SK-N-SH (cell line): ENCODE measurements around the gene SCAPER. TPM values are rescaled to one million over a fixed set of nuclear protein-coding genes. Genes with fewer than 3 reads are reported as not detected.

Experiments used
- CTCF ChIA-PET: fragments of 300-600, 350-600 bp; formaldehyde crosslinking; extraction: SDS; loops from one replicate; lab custom pipeline; 2021; lab: Yijun Ruan, JAX
- POLR2A ChIA-PET: fragments of 350-600 bp; sonication (Branson Sonifier 250); formaldehyde crosslinking; extraction: SDS; loops from one replicate; lab custom pipeline; 2020; ENCODE audit warnings: antibody characterized with exemption, inconsistent platforms; lab: Yijun Ruan, JAX
- DNase-seq: peaks from one replicate; pipeline ENCODE4 v3.0.0; 2012
- H2AFZ ChIP-seq: fragments of 200-600 bp; sonication (generic); 2 replicates; pipeline ENCODE4 v1.8.1; 2016; ENCODE audit warnings: antibody characterized with exemption, mild to moderate bottlenecking, low read depth
- H3F3A ChIP-seq: fragments of 200-600 bp; sonication (generic); replicated peaks from 2 replicates; pipeline ENCODE3; 2016; ENCODE audit warnings: antibody characterized with exemption, mild to moderate bottlenecking; ENCODE audit not compliant: insufficient read depth
- H3K27ac ChIP-seq, 2 experiments: fragments of 200-500 bp in 1 of 2; fragments of 200-600 bp in 1 of 2; sonication (Bioruptor generic) in 1 of 2; sonication (generic), shearing (Covaris generic) in 1 of 2; 2 replicates each; pipeline versions ENCODE4 v1.5.1 to v1.6.1; 2014 to 2016; ENCODE audit warnings: low read depth in 2 of 2, inconsistent platforms in 1 of 2, low read length in 1 of 2, mild to moderate bottlenecking in 1 of 2, mixed read lengths in 1 of 2
- H3K27me3 ChIP-seq: fragments of 200-600 bp; sonication (generic), shearing (Covaris generic); 2 replicates; pipeline ENCODE4 v1.6.1; 2016; ENCODE audit warnings: mixed run types; ENCODE audit not compliant: insufficient read depth
- H3K36me3 ChIP-seq, 2 experiments: fragments of 200-500 bp in 1 of 2; fragments of 200-600 bp in 1 of 2; sonication (Bioruptor generic) in 1 of 2; sonication (generic) in 1 of 2; replicated peaks in 1 of 2; 2 replicates each; pipeline versions ENCODE3 to v1.5.1; 2014 to 2016; ENCODE audit warnings: low read length in 1 of 2, mild to moderate bottlenecking in 1 of 2; ENCODE audit not compliant: insufficient read depth in 2 of 2, control insufficient read depth in 1 of 2
- H3K4me1 ChIP-seq, 2 experiments: fragments of 200-500 bp in 1 of 2; fragments of 200-600 bp in 1 of 2; sonication (Bioruptor generic) in 1 of 2; sonication (generic), shearing (Covaris generic) in 1 of 2; 2 replicates each; pipeline versions ENCODE4 v1.5.1 to v1.6.1; 2014 to 2016; ENCODE audit warnings: low read depth in 1 of 2, low read length in 1 of 2, mixed run types in 1 of 2; ENCODE audit not compliant: insufficient read depth in 2 of 2, control insufficient read depth in 1 of 2
- H3K4me2 ChIP-seq: fragments of 200-600 bp; sonication (generic), shearing (Covaris generic); 2 replicates; pipeline ENCODE4 v1.6.1; 2017; ENCODE audit warnings: mixed run types
- H3K4me3 ChIP-seq, 2 experiments: fragments of 200-500 bp in 1 of 2; fragments of 200-600 bp in 1 of 2; sonication (Bioruptor generic) in 1 of 2; sonication (generic), shearing (Covaris generic) in 1 of 2; 2 replicates each; pipeline versions ENCODE4 v1.5.1 to v1.8.1; 2014 to 2016; ENCODE audit warnings: low read depth in 2 of 2, inconsistent platforms in 1 of 2, low read length in 1 of 2, mild to moderate bottlenecking in 1 of 2, mixed read lengths in 1 of 2, moderate library complexity in 1 of 2
- H3K79me2 ChIP-seq: fragments of 200-600 bp; sonication (generic); 2 replicates; pipeline ENCODE4 v1.8.1; 2017; ENCODE audit warnings: mild to moderate bottlenecking; ENCODE audit not compliant: insufficient read depth
- H3K9ac ChIP-seq: fragments of 200-600 bp; sonication (generic); 2 replicates; pipeline ENCODE4 v1.6.1; 2017; ENCODE audit warnings: mixed run types
- H3K9me2 ChIP-seq: fragments of 200-600 bp; sonication (generic); 2 replicates; pipeline ENCODE4 v1.6.1; 2017; ENCODE audit warnings: mixed run types
- H3K9me3 ChIP-seq: fragments of 200-600 bp; sonication (generic); 2 replicates; pipeline ENCODE4 v1.6.1; 2017; ENCODE audit warnings: mixed run types, mild to moderate bottlenecking, moderate library complexity
- H4K20me1 ChIP-seq: fragments of 200-600 bp; sonication (generic); 2 replicates; pipeline ENCODE4 v1.6.1; 2017; ENCODE audit warnings: mild to moderate bottlenecking, mixed run types; ENCODE audit not compliant: insufficient read depth
- ELF1 ChIP-seq: IDR thresholded peaks from 2 replicates; pipeline ENCODE4 v1.4.0; 2012
- JUND ChIP-seq: IDR thresholded peaks from 2 replicates; pipeline ENCODE4 v1.4.0; 2012
- NFIC ChIP-seq: IDR thresholded peaks from 2 replicates; pipeline ENCODE4 v1.4.0; 2012; ENCODE audit warnings: borderline replicate concordance
- NRF1 ChIP-seq: IDR thresholded peaks from 2 replicates; pipeline ENCODE4 v1.6.1; 2012; ENCODE audit warnings: low read depth, mild to moderate bottlenecking, low read length
- PBX3 ChIP-seq: IDR thresholded peaks from 2 replicates; pipeline ENCODE4; 2012
- RAD21 ChIP-seq: IDR thresholded peaks from 2 replicates; pipeline ENCODE4 v1.6.1; 2012; ENCODE audit warnings: mild to moderate bottlenecking, low read length
- REST ChIP-seq: IDR thresholded peaks from 2 replicates; pipeline ENCODE4 v1.6.1; 2012; ENCODE audit warnings: mild to moderate bottlenecking, low read depth, low read length, moderate library complexity
- RXRA ChIP-seq: IDR thresholded peaks from 2 replicates; pipeline ENCODE4 v1.4.0; 2012; ENCODE audit warnings: low read depth, mild to moderate bottlenecking, borderline replicate concordance
- TCF12 ChIP-seq: IDR thresholded peaks from 2 replicates; pipeline ENCODE4 v1.4.0; 2012
- USF1 ChIP-seq: IDR thresholded peaks from 2 replicates; pipeline ENCODE4 v1.4.0; 2012; ENCODE audit warnings: low read depth, borderline replicate concordance
- WGBS: methylation state at CpG from one replicate; pipeline ENCODE4 v1.1.6; 2017; ENCODE audit warnings: low lambda C conversion rate; 5-methylcytosine and 5-hydroxymethylcytosine counted together
- polyA plus RNA-seq, 3 experiments: library from polyadenylated mRNA; depleted of rRNA; stranded (reverse); fragments of >200 nt; gene quantifications; 2 replicates each; pipeline ENCODE4 v1.2.3, GENCODE V29; 2012

SCAPER gene
- polyA plus RNA-seq, 1 of the 3 experiments (the other 2 are of a cell fraction) = 1.8 TPM

GRCh38 chr15:76386926-76387325, 518.2 kb downstream of the SCAPER start:
- H3F3A ChIP-seq = no peaks in the 10 kb centered on the region
- POLR2A ChIA-PET = no interaction called here
- no peak overlapping the region for H3K9ac ChIP-seq
- H3K4me3 ChIP-seq = no peak overlapping the region
- no peaks in the 10 kb centered on the region for H3K9me2 ChIP-seq
- no peaks in the 10 kb centered on the region for H3K36me3 ChIP-seq
- no peak overlapping the region for H3K4me2 ChIP-seq
- WGBS = 95% methylated on average over 2 of the region's 2 CpGs
- H2AFZ ChIP-seq = no peak overlapping the region
- no peak for DNase-seq
- CTCF ChIA-PET = interaction anchor here (1.3 kb wide), 1 partner anchor 12 kb away, joined by 3 read pairs; no protein-coding TSS in a partner anchor
- TF ChIP-seq TCF12 = no peak
- TF ChIP-seq RAD21 = no peak
- TF ChIP-seq JUND = no peak
- no peak for TF ChIP-seq NFIC
- no peak for TF ChIP-seq RXRA
- no peak for TF ChIP-seq PBX3
- TF ChIP-seq USF1 = no peak
- no peaks in the 10 kb centered on the region for H3K27me3 ChIP-seq
- H3K79me2 ChIP-seq = no peaks in the 10 kb centered on the region
- no peaks in the 10 kb centered on the region for H4K20me1 ChIP-seq
- H3K4me1 ChIP-seq = no peaks in the 10 kb centered on the region
- no peaks in the 10 kb centered on the region for H3K9me3 ChIP-seq
- H3K27ac ChIP-seq = no peak overlapping the region

- H3K4me2 ChIP-seq = no peak overlapping the region
- H3K27ac ChIP-seq = no peak overlapping the region
- no peaks in the 10 kb centered on the region for H3K79me2 ChIP-seq
- H3K4me3 ChIP-seq = no peak overlapping the region
- POLR2A ChIA-PET = no interaction called here
- H3K36me3 ChIP-seq = no peaks in the 10 kb centered on the region
- no peaks in the 10 kb centered on the region; a peak in 1 of 4 replicates for H3K4me1 ChIP-seq
- DNase-seq = no peak
- no peaks in the 10 kb centered on the region for H3K9me2 ChIP-seq
- no peaks in the 10 kb centered on the region for H3K27me3 ChIP-seq
- no peak overlapping the region for H2AFZ ChIP-seq
- CTCF ChIA-PET = interaction anchor here (1.3 kb wide), 1 partner anchor 13 kb away, joined by 3 read pairs; no protein-coding TSS in a partner anchor
- H3K9ac ChIP-seq = no peak overlapping the region
- TF ChIP-seq NRF1 (no peak), ELF1 (no peak), REST (no peak)
- H3F3A ChIP-seq = no peaks in the 10 kb centered on the region
- no peaks in the 10 kb centered on the region for H4K20me1 ChIP-seq
- no peaks in the 10 kb centered on the region for H3K9me3 ChIP-seq
- 77% methylated on average over 2 of the region's 2 CpGs for WGBS
Observed at GRCh38 chr15:76386178-76386577, 519.0 kb downstream of the SCAPER start.
